LNCaP clone FGC (cell line): Measurements from ENCODE around the gene ACSL1.

Experiments used
- DNase-seq: peaks from one replicate; pipeline ENCODE4 v3.0.0-alpha.2; 2011; ENCODE audit warnings: low read depth
- H3K4me3 ChIP-seq: 2 replicates; pipeline ENCODE4 v1.5.1; 2011; ENCODE audit warnings: mild to moderate bottlenecking, low read depth, low read length, control low read depth
- TF ChIP-seq, protein P1 (sequence below): IDR thresholded peaks from 2 replicates; pipeline ENCODE4 v1.5.1; 2012; ENCODE audit warnings: mild to moderate bottlenecking; ENCODE audit not compliant: control insufficient read depth, insufficient read depth; ENCODE audit errors: extremely low read depth

Gene ACSL1

DNA sequence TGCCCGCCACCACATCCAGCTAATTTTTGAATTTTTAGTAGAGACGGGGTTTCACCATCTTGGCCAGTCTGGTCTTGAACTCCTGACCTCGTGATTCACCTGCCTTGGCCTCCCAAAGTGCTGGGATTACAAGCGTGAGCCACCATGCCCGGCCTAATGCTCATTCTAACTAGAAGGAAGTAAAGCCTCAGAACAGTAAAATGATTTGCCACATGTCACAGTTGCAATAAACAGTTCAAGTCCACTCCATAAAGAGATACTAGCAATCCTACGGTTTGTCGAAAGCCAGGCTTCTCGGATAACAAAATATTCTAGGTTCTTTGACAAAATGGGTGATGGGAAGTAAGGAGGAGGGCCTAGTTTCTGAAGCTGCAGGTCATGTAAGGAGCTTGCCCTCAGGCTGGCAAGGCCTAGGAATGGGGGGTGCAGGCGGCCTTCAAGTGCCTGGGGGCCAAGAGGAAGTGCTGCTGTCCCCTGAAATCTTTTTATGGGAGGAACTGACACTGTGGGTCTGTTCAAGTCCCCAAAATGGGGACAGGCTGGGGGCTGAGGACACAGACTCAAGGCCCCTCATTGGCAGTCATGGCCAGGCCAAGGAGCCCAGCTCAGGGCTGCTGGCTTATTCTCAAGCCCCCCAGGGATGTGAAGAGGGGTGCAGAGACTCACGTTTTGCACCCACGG, 31.8 kb upstream of the ACSL1 start:
- TF ChIP-seq, protein P1, sequence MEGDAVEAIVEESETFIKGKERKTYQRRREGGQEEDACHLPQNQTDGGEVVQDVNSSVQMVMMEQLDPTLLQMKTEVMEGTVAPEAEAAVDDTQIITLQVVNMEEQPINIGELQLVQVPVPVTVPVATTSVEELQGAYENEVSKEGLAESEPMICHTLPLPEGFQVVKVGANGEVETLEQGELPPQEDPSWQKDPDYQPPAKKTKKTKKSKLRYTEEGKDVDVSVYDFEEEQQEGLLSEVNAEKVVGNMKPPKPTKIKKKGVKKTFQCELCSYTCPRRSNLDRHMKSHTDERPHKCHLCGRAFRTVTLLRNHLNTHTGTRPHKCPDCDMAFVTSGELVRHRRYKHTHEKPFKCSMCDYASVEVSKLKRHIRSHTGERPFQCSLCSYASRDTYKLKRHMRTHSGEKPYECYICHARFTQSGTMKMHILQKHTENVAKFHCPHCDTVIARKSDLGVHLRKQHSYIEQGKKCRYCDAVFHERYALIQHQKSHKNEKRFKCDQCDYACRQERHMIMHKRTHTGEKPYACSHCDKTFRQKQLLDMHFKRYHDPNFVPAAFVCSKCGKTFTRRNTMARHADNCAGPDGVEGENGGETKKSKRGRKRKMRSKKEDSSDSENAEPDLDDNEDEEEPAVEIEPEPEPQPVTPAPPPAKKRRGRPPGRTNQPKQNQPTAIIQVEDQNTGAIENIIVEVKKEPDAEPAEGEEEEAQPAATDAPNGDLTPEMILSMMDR, result no peak
- DNase-seq, result no peak

DNA sequence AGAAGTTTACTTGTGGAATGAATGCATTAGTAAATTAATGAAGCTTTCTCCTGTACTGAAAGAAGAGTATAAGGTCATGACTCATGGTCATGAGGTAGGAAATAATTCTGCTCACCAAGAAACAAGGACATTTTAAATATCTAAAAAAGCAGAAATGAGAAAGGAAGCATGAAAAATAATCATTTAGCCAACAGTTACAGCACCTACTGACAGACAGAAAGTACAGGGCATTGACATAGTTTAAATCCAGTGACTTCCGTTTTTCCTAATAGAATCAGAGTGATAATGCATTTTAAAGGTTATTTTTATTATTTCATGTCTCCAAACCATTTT, 30.5 kb upstream of the ACSL1 start:
- no peak for DNase-seq
- TF ChIP-seq, protein P1, result no peak
- no peak overlapping the region for H3K4me3 ChIP-seq

More for the DNA sequence above, 31.8 kb upstream of the ACSL1 start:
- H3K4me3 ChIP-seq, result no peak overlapping the region

DNA sequence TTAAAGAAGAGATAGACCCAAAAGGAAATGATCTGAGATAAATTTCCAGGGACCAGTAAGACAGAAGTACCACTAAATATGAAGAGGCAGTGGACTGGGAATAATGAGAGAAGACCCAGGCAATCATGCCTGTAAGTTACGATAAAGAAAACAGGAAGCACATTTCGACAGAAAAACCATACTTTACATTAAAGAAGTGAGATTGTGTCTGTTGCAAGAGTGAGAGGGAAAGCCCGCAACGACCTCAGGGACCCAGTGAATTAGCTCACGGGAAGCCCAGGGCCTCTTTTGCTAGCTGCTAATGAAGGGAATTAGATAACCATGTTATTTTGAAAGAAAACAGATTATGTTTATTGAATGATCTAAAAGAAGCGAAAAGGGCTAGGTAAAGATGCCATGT, 28.9 kb upstream of the ACSL1 start:
- DNase-seq, result no peak
- no peak overlapping the region for H3K4me3 ChIP-seq
- TF ChIP-seq, protein P1, result no peak

DNA sequence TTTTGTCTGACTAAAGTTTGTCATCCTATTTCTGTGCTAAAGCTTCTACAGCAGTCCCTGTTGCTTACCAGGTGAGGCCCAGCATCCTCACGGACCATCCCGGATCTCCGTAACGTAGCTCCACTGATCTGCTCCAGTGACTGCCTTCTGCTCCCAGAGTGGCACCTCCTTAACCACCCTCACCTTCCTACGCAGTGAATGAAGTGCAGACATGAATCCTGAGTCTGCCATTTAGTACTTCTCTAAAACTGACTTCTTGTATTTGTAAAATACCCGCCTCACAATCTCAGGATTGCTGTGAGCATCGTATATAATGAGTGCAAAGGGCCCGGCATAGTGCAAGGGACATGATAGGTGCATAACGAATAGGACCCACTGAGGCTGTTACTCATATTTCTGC, 27.7 kb upstream of the ACSL1 start:
- no peak for DNase-seq
- TF ChIP-seq, protein P1, result no peak
- no peak overlapping the region for H3K4me3 ChIP-seq

DNA sequence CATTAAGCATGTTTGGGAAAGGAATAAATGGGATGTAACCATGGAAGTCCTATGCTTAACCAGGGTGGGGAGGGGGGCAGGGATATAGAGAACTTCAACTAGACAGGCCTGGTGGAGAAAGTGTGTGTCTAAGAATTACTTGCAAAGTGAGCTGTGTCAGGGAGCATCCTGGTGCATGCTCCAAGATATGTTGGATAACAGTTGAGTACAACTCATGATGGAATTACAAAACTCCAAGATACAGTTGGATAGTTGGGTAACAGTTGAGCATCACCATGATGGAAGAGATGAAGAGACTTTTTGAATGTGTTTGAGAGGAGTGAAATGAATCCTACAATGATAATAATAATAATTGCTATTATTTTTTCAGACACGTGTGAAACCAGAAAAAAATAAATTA, 26.1 kb upstream of the ACSL1 start:
- H3K4me3 ChIP-seq, result no peak overlapping the region
- no peak for DNase-seq
- TF ChIP-seq, protein P1, result no peak

DNA sequence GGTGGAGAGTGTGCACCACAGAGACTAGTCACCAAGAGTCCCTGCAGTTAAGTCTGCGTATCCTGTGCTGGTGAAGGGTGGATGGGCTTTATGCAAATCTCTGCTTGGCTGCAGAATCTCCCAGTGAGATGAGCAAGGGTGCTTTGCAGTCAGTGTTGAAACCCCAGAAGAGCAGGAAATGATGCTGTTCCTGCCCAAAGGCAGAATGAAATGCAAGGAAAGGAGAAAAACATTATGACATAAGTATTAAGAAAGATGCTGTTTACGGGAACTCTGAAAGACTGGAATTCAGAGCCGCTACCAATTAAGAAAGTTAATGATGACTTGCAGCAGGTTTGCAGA, 25.4 kb upstream of the ACSL1 start:
- H3K4me3 ChIP-seq, result no peak overlapping the region
- no peak for DNase-seq
- TF ChIP-seq, protein P1, result no peak
